CD4-positive, alpha-beta T cell treated with Interleukin-17A for 4 hours (primary cell): ENCODE results near the gene TCF15.

Experiments used
- DNase-seq: peaks from one replicate; pipeline ENCODE4 v3.0.0-alpha.2; 2020; ENCODE audit warnings: mixed read lengths

Gene TCF15, protein sequence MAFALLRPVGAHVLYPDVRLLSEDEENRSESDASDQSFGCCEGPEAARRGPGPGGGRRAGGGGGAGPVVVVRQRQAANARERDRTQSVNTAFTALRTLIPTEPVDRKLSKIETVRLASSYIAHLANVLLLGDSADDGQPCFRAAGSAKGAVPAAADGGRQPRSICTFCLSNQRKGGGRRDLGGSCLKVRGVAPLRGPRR

DNA sequence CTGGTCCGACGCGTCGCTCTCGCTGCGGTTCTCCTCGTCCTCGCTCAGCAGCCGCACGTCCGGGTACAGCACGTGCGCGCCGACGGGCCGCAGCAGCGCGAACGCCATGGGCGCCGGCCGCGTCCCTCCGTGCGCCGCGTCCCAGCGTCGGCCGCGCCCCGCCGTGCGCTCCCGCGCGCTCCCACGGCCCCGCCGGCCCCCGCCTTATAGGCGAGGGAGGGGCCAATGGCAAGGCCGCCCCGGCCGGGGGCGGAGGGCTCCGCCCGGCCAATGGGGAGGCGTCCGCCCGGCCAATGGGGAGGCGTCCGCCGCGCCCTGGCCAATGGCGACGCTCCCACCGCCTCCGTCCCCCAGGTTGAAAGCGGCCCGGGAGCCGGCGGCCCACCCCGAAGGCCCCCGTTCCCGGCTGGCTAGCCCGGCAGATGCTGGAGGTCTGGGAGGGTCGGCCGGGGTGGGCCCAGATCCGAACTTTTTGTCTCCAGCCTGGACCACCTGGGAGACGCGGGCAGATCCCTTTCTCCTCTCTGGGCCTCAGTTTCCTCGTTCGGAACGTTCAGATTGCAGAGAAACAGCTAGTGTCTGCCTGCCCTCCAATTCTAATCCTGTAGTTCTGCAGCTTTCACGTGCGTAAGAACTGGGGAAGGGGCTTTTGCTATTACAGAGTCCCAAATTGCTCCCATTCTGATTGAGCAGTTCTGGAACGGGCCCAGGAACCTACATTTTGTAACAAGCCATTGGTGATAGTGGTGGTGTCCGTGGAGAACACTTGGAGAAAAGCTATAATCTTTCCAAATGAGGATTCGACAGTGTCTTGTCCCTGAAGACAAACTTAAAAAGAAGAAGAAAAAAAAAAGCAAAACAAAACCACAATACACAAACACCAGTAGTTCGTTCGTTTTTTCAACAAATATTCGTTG, at the start of gene TCF15:
TSS of gene TCF15 (minus strand) at position 180 of the 917 bp plus-strand sequence. CDS start at position 108, 72 bp downstream.
- no peak for DNase-seq

DNA sequence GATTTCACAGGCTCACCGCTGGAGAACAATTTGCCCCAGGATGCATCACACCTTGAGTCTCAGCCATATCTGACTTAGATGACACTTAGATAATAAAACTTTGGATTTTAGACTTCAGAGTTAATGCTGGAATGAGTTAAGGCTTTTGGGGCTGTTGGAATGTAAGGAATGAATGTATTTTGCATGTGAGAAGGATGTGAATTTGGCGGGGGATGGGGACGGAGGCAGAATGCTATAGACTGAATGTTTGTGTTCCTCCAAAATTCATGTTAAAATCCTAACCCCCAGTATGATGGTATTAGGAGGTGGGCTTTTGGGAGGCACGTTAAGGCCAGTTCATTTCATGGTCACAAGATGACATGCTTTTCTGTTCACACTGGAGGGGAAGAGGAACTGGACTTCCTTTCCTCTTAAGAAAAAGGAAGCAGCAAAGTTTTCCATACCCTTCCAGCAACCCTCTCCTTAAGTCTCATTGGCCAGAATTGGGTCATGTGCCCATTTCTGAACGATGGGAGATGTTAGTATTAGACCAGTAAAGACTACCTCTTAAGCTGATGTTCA, 48.7 kb upstream of the TCF15 start:
- no peak for DNase-seq

DNA sequence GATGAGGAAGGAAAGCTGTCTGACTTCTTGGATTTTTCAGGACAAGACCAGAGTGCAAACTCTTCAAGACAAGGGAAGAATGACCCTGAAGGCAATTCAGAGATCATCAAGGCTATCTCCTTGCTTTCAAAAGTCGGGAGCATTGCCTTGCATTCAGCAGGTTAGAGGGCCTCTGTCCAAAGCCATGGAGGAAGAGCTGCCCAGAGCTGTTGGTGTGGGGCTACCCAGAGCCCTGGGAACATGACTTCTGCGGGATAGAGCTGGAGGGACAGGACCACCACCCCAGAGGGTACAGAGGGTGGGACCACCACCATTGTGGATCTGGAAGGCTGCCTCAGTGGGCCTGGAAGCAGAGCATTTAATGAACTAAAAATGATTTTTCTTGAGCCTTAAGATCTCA, 48.1 kb upstream of the TCF15 start:
- DNase-seq, result no peak

DNA sequence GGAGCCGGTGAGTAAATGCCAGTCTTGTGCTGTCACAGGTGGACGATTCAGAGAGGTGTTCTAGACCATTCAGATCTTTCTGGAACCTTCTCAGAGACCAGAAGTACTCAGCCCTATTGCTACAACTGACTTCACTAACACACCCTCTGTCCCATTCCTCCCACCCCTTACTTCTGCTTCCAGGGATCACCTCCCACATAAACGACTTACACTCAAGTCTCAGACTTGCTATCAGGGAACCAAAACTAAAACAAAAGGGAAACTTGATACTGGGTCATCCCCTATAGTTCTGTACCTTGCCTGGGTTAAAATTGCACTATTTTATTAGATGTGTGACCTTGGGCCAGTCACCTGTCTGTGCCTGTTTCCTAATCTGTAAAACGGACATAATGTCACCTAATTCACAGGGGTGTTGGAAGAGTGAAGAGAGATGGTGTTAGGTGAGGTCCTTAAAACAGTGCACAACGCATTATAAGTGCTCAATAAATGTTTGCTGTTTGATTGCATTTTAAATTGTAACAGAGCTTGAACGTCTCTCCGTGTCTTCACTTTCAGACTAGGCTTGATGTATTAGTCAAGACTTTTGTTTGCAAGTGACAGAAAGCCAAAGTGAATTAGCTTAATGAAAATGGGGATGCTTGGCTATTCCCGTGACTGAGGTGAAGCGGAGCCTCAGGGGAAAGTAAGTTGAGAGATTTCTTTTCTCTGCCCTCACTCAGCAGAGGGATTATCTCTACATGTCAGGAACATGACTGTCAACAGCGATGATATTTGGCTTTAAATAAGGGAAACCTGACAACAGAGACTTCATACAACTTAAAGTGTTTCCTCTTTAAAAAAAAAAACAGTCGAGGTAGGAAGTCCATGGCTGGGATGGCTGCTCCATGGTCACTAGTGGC, 45.9 kb upstream of the TCF15 start:
- DNase-seq, result no peak

DNA sequence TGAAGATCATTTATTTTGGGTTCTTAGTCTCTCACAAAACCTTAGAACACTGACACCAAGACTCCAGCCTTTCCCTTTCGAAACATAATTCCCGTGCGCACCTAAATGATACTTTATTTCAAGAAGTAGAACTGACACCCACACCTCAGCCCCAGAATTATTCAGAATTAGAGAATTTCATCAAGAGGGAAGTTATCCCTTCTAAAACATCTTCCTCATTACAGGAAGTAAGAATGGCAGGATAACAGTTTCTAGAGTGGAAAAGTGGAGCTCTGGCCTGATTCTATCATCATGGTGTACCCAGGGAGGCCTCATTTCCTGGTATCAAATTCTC, 44.3 kb upstream of the TCF15 start:
- DNase-seq, result no peak

DNA sequence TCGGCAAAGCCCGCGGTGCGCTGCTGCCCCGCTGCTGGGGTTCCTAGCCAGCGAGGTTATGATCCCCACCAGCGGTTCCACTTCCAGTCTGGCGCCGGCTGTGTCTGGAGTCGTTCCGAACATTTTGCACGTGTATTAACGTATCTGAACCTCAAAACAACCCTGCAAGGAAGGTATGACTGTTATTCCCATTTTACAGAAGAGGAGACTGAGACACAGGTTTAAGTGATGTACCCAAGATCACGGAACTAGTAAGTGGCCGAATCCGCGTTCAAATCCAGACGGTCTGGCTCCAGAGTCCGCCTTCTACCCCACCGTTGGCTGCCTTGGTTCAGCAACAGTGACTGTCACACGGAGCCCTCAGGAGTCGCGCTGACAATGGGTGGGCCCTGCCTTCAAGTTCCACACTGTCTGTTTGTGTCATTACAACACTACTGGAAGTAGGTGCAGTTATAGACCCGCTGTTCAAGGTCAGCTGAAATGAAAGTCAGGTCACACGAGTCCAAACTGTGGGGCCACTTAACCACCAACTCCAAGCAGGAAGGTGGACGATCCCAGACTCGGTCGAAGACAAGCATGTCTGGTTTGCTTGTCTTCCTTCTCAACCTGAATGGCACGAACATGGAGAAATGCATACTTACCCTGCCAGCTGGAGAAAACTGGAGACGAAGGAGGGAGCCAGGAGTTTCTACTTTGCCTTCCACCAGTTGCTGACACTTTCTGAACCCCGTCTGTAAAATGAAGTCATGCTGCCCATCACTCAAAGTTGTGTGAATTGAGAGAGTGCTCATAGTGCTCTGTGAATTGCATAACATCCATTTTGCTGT, 43.7 kb upstream of the TCF15 start:
- DNase-seq, result no peak

DNA sequence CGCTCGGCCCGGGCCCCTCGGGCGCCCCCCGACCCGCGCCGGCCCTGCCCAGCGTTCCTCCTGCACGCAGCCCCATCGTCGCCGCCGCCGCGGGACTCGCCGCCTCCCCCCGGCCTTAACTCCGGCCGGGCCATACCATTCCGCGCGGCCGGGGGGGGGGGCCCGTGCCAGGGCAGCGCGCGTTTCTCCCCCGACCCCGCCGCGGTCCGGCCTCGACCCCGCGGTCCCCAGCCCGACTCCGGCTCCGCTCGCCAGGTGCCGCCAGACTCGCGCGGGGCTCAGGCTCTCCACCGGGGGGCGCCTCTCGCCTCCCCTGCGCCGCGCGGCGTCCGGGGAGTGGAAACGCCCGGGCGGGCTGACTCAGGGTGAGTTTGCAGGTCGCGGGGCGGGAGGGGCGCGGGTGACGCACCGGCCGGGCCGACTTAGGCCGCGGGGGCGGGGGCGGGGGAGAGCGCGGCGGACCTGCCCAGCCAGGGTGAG, 43.0 kb upstream of the TCF15 start, which contains the start of gene SRXN1:
TSS of gene SRXN1 (minus strand) at position 91 of the 480 bp plus-strand sequence. CDS start at position 76, 15 bp downstream.
- peak; percentile 84 for DNase-seq

DNA sequence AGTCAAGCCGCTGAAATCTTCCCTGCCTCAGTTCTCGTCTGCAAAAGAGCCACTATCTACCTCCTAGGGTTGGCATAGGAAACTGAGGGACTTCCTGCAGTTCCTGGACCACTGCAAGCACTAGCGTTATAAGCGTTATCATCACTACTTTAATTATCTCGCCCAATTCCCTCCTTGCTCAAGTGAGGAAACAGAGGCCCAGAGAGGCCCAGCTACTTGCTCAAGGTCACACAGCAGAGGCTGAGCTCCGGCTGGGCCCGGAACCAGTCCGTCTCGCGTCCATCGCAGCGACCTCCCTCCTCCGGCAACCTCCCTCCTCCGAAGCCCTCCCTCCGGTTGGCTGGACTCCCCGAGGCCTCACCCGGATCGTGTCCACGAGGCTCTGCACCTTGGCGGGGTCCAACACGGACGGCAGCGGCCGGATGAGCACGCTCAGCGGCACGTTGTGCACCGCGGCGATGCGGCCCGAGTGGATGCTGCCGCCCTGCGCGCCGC, 42.6 kb upstream of the TCF15 start:
- no peak for DNase-seq

DNA sequence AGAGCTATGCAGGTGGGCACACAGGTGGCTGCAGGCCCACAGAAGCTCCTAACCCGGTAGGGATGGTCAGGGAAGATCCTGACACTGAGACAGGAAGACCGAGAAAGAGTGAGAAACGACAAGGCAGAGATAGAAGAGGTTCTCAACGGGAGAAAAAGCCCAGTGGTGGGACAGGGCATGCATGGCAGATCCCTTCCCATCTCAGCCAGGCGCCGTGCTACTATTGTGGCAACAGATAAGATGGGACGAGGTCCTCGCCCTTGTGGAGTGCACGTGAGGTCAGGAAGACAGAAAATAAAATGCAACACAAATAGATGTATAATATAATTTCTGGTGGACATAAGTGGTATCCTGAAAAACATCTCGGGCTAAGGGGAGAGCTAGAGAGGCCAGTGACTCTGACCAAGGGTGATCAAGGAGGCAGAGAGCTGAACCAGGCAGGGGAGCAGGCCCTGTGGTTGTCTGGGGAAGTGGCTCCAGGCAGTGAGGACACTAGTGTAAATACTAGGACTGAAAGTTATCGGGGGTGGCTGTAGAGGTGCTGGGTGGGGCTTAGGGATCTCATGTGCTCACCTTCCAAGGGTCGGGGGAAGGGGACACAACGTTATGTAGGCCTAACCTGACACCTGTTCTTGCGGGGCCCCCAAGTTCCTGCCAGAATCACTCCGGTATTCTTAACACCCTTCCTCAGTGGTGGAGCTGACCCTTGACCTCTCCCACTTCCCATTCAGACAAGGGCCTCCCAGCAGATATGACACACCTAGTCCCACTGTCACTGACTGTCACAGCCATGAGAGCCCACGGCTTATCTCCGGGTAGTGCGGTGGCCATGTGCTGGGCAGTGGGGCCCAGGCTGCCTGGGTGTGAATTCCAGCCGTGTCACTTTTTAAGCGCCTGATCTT, 41.9 kb upstream of the TCF15 start:
- DNase-seq, result no peak

DNA sequence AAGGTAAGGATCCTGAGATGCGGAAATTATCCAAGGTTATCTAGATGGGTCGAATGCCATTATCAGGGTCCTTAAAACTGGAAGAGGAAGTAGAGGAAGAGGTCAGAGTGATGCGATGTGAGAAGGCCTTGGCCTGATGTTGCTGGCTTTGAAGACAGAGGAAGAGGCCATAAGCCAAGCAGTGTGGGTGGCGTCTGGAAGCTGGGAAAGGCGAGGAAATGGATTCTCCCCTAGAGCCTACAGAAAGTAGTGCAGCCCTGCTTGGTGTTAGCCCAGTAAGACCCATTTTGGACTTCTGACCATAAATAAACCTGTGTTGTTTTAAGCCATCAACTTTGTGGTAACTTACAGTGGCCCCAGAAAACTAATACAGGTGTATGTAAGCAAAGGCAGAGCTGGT, 40.8 kb upstream of the TCF15 start:
- DNase-seq, result no peak

DNA sequence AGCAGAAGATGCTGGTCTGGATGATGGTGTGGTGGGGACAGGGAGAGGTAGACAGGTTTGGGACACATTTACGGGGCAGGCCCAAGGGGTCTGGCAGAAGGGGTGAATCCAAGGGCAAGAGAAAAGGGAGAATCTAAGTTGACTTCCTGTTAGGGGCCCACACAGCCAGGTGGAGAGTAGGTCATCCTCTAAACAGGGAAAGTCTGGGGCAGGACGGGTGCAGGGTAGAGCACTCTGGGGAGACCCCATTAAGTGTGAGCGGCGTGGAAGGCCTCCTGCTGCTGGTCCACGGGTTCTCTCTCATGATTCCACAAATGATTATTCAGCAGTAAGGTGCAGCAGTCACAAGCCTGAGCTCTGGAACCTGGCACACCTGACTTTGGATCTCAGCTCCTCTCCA, 40.2 kb upstream of the TCF15 start:
- no peak for DNase-seq

DNA sequence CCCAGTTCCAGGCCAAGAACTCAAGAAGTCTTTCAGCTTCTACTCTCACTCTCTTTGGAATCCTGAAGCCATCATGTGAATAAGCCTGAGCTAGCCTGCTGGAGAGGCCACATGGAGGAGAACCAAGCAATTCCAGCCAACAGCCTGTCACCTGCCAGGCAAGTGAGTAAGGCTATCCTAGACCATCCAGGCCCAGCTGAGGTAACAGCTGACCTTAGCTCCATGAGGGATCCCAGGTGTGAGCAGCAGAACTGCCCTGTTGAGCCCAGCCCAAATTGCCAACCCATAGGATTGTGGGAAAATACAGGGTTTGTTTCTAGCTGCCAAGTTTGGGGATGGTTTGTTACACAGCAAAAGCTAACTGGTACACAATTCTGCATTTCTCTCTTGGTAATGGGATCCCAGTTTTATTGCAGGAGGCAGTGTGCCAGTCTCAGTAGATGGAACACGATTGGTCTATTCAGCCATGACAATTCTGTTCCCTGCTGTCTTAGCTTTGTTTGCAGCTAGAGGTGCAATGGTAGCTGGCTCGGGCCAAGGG, 37.4 kb upstream of the TCF15 start:
- no peak for DNase-seq

DNA sequence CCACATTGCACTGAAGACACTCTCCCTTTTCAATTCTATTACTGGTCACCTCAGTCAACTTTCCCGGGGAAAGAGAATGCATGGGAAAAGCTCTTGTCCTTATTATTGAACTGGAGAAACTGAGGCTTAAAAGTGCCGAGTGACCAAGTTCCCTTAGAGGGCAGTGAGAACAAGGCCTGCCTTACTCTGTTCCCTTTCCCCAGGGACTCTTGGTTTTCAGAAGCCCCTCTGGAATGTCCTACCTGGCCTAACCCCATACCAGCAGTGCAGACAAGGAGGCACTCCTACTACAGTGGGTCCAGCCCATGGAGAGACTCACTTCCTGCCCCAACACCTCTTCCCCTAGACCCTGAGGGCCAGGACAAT, 36.7 kb upstream of the TCF15 start:
- DNase-seq, result no peak

DNA sequence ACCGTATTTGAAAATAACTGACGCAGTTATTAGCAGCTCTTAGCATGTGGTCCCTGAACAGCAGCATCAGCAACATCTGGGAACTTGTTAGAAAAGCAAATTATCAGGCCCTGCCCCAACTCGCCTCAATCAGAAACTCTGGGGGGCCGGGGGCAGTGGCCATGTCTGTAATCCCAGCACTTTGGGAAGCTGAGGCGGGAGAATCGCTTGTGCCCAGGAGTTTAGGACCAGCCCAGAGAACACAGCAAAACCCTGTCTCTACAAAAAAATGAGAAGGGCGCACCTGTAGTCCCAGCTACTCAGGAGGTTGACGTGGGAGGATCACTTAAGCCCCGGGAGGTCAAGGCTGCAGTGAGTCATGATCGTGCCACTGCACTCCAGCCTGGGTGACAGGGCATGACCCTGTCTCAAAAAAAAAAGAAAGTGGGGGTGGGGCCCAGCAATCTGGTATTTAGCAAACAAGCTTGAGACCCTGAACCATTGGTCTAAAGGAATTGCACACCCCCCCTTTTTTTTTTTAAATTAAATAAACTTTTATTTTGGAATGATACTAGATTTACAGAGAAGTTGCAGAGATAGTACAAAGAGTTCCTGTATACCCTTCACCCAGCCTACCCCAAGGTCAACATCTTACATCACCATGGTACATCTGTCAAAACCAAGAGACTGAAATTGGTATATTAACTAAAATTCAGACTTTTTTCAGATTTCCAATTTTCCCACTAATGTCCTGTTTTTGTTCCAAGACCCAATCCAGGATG, 36.2 kb upstream of the TCF15 start:
- DNase-seq, result no peak

DNA sequence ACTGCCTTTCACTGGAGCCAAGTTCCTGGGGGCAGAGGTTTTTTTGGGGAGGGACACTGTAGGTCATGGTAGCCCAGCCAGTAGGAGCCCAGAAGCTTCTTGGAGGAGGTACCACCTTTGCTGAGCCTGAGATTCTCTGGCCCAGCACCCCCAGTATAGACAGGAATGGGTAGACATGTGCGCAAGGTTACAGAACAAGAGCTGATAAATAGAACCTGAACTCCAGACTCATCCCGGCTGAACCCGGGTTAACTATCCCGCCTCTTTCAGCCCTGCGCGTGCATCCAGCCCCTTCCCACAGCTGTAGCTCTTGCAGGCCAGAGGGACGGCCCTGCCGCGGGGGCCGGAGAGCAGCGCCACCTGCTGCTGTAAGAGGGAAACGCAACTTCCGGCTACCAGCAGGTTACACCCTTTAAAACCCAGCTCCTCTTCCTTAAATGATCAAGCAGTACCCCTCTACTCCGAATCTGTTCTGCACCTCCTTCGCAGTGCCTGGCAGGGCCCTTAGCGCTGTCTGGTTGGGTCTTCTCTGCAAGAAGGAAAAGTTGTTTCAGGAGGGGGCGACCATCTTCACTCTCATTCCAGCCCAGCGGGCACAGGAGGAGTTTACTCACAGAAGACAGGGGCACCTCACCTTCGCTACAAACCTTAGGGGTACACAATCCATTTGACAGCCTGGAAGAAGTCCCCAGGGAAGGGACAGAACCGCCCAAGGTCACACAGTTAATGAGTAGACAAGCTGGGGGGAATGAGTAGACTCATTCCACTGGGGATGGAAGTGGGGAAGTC, 35.4 kb upstream of the TCF15 start:
- DNase-seq, result peak; percentile 70

DNA sequence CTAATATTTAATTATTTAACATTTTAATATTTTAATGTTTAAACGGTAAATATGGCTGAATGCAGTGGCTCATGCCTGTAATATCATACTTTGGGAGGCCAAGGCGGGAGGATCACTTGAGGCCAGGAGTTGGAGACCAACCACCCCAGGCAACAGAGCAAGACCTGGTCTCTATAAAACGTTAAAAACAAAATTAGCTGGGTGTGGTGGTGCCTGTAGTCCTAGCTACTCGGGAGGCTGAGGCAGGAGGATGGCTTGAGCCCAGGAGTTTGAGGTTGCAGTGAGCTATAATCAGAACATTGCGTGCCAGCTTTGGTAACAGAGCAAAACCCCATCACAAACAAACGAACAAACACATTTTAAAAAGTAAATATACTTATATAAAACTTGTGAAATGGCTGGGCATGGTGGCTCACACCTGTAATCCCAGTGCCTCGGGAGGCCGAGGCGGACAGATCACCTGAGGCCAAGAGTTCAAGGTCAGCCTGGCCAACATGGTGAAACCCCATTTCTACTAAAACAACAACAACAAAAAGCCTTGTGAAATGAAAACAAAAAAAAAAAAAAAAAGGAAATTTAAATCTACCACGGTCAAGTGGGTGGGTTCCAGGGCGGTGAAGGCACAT, 34.7 kb upstream of the TCF15 start:
- DNase-seq, result no peak

DNA sequence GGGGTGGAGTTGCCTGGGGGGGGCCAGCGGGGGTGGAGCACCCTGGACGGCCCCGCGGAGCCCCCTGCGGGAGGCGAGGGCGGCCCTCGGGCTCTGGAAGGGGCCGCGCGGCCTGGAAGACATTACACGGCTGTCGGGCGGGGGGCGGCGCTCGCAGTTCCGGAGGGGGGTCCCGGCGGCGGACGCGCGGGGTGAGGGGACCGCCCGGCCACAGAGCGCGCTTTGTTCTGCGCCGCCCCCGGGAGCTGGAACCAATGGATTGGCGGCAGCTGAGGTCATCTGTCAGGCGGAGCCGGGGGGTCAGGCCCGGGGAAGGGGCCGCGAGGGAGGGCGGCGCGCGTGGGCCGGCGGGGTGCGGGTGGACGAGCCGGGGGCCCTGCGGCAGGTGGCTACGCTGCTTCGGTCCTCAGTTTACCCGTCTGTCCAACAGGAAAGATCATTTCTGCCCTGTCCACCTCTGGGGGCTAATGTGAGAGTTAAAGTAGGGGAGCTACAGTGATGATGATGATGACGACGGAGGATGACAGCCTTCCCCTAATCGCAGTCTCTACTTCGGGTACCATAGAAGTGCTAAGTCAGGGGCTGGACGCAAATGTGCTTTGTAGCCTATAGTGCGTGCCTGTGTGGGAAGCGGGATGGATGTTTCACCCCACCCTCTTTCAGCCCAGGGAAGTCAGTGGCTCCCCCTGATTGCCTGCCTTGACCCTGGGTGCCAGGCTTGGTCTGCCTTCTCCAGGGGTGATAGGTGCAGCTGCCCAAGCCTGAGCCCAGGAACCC, 32.5 kb upstream of the TCF15 start:
- DNase-seq, result no peak
